NB4 (cell line): ENCODE results near the gene NPTX2.

Experiments used
- POLR2A ChIP-seq: IDR thresholded peaks from 2 replicates; pipeline ENCODE4 v1.6.1; 2011; ENCODE audit warnings: mild to moderate bottlenecking; ENCODE audit not compliant: insufficient read length; ENCODE audit errors: extremely low read depth
- TF ChIP-seq, protein P1 (sequence below): IDR thresholded peaks from one replicate; pipeline ENCODE4 v1.5.1; 2012; ENCODE audit warnings: low read depth, low read length

DNA sequence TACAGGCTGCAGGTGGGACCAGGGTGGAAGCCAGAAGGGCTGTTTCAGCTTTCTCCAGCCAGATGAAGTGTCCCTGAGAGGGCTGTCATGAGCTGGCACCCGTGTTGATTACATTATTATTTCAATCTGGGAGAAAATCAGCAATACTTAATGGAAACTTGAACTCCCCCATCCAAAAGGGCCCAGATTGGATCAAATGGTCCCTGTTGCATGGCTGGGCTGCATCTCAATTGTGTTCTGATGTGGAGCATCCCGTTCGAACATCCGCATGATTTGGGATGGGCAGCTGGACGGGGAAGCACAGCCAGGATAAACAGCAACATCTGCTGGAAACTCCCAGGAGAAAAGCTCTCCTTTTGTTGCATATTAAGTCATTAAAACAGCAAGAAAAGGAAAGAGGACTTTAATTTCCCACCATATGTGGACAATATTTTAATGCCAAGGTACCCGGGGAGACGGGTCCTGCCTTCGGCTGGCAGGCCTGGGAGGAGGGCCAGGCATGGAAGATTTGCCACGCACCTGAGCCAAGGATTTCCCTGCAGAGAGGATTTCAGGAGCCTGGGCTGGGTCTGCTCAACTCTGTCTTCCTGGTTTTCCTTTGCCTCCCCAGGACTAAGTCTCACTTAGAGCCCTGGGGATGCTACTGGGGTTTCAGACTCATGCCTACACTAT lies 52.4 kb downstream of the NPTX2 start:
- TF ChIP-seq, protein P1, sequence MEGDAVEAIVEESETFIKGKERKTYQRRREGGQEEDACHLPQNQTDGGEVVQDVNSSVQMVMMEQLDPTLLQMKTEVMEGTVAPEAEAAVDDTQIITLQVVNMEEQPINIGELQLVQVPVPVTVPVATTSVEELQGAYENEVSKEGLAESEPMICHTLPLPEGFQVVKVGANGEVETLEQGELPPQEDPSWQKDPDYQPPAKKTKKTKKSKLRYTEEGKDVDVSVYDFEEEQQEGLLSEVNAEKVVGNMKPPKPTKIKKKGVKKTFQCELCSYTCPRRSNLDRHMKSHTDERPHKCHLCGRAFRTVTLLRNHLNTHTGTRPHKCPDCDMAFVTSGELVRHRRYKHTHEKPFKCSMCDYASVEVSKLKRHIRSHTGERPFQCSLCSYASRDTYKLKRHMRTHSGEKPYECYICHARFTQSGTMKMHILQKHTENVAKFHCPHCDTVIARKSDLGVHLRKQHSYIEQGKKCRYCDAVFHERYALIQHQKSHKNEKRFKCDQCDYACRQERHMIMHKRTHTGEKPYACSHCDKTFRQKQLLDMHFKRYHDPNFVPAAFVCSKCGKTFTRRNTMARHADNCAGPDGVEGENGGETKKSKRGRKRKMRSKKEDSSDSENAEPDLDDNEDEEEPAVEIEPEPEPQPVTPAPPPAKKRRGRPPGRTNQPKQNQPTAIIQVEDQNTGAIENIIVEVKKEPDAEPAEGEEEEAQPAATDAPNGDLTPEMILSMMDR, result no peak
- TF ChIP-seq POLR2A, result no peak
